Subcutaneous adipose tissue (tissue), 4 donors: ENCODE data around the gene ATXN3. TPM values are rescaled to one million over a fixed set of nuclear protein-coding genes. Genes with fewer than 3 reads are reported as not detected.

ENCODE experiments used
- total RNA-seq, 4 donors: library from RNA; depleted of rRNA; stranded (reverse); fragments of >200 nt; gene quantifications; one replicate each; pipeline ENCODE4 v1.1.0, GENCODE V29; 2016
- TF ChIP-seq, protein P1 (sequence below): fragments of 450-650 bp; IDR thresholded peaks from one replicate; pipeline ENCODE4 v1.5.1; 2016; ENCODE audit warnings: low read depth, mild to moderate bottlenecking, control low read depth, antibody characterized with exemption, moderate library complexity

The ATXN3 gene
- 10 to 100 TPM; 37.7 to 58.4 (median 47.6) TPM for total RNA-seq

DNA sequence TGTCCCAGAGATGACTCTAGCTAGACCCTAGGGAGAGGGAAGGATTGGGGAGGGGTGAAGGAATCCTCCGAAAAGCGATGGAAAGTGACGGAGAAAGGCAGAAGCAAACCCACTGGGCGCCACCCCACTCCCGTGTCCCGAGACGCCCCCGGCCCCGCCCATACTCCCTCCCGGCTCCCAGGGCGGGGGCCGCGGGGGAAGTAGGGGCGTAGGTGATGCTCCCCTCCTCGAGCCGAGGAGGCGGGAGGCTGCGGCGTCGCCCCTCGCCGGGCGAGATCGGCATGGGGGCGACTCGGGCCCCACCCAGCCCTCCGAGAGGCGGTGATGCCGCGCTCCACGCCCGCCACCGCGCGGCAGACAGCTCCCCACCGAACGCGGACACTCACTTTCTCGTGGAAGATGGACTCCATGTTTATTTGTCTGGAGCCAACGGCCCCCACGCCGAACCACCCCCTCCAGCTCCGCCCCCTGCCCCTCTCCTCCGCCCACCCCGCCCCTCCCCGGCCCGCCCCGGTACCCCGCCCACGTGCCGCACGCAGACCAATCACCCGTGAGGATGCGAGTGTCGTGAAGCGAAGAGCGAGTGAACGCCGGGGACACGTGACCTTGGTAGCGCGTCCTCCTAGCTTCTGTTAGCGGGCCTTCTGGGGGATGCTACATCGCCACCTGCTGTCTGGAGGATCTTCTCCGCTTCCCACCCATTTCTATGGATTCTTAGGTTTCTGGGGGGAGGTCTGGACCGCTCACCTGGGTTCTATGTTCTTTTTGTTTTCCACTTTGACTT is at the start of gene ATXN3:
Gene ATXN3, minus strand, starts transcription at position 440 of the 784 bp plus-strand sequence. Its CDS starts 30 bp downstream, at position 410.
- TF ChIP-seq, protein P1, sequence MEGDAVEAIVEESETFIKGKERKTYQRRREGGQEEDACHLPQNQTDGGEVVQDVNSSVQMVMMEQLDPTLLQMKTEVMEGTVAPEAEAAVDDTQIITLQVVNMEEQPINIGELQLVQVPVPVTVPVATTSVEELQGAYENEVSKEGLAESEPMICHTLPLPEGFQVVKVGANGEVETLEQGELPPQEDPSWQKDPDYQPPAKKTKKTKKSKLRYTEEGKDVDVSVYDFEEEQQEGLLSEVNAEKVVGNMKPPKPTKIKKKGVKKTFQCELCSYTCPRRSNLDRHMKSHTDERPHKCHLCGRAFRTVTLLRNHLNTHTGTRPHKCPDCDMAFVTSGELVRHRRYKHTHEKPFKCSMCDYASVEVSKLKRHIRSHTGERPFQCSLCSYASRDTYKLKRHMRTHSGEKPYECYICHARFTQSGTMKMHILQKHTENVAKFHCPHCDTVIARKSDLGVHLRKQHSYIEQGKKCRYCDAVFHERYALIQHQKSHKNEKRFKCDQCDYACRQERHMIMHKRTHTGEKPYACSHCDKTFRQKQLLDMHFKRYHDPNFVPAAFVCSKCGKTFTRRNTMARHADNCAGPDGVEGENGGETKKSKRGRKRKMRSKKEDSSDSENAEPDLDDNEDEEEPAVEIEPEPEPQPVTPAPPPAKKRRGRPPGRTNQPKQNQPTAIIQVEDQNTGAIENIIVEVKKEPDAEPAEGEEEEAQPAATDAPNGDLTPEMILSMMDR, result no peak

DNA sequence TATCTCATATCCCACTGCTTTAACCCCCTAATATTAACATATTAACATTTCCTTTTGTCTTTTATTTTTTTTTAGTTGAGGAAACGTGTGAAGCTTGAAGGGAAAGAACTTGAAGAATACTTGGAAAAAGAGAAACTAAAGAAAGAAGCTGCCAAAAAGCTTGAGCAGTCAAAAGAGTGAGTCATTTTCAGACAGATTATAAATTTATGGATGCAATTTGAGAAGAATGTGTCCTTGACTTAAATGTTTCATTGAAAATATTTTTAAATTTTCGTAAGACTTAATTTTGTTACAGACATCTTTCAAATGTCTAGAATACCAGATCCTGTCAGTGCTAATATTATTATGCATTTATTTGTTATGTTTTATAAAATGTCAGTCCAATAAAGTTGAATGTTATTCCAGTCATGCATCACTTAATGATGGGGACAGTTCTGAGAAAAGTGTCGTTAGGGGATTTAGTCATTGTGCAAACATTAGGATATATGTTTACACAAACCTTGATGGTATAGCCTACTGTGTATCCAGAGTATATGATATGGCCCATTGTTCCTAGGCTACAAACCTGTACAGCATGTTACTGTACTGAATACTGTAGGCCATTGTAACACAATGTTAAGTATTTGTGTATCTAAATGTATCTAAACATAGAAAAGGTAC is 48.0 kb upstream of the ATXN3 start:
- TF ChIP-seq, protein P1, result no peak

DNA sequence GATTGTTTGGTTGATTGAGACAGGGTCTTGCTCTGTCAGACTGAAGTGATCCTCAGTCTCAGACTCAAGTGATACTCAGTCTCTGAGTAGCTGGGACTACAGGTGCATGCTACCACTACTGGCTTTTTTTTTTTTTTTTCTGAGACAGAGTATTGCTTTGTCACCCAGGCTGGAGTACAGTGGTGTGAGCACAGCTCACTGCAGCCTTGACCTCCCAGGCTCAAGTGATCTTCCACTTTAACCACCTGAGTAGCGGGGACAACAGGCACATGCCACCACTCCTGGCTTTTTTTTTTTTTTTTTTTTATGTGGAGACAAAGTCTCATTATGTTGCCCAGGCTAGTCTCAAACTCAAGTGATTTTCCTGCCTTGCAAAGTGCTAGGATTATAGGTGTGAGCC is 47.2 kb upstream of the ATXN3 start:
- TF ChIP-seq, protein P1, result no peak

DNA sequence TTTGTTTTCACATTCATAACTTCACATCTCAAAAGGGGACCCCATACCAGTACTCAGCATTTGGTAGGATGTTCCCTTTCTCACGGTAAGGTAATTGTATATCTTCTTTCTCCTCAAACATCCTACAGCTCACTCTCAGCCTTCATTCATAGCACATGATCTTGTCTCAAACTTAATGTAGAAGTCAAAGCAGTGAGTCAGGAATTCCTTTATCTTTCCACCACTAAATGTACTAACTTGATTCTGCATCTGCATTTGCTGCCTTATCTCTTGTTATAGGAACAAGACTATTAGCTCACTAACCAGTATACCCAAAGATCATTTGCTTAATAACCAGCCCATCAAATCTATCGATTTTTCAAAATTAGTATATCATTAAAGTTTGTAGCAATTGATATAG is 38.3 kb upstream of the ATXN3 start:
- TF ChIP-seq, protein P1, result no peak

DNA sequence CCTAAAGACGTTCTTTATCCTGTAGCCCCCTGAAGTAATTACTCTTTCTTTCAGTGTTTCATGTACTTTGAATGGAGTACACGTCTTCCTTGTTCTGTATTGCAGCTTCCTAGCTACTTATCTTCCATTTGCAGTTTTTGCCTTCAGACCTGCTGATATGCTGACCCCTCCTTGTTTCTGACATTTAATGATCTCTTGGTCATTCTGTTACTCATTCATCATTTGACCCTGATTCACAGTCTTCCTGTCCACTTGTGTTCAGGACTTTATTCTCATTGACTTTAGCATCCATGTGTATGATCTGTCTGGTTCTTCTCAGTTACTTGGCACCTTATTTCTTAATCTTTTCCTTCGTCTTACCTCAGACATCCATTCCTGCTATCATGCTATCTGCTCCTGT is 37.6 kb upstream of the ATXN3 start:
- TF ChIP-seq, protein P1, result no peak

DNA sequence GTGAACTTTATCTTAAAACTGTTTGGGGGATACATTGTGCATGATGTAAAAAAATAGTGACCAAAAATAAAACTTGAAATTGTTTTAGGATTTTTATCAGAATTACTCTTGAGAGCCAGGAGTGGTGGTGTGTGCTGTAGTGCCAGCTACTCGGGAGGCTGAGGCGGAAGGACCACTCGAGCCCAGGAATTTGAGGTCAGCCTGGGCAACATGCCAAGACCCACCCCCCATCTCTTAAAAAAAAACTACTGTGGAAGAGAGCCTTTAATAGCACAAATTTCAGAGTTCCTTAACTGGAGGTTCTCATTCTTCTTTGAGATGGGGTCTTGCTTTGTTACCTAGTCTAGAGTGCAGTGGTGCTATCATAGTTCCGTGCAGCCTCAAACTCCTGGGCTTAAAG is 36.9 kb upstream of the ATXN3 start:
- TF ChIP-seq, protein P1, result no peak

DNA sequence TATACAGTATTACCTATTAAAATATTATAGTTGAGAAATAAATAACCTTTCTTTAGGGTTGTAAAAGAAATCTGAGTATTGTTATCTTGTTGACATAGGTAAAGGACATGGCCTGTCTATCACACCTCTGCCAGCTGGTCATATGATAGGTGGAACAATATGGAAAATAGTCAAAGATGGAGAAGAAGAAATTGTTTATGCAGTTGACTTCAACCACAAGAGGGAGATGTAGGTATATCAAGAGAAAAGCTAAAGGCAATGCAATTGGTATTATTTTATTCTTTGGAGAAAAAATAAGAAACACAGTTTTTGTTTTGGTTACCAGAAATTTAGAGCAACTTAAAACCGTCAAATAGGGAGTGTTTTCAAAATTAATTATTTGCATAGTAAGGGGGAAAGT is 28.9 kb upstream of the ATXN3 start:
- TF ChIP-seq, protein P1, result no peak
